GM18907 (cell line): Measurements from ENCODE around the gene KLHL36.
"Not testable (repeated sequence)": the region's sequence is repeated elsewhere in the genome, so short reads cannot be mapped to it uniquely, and the experiment has no call there.

Source experiments
- ATAC-seq: cut with Tn5 transposase; IDR thresholded peaks from one replicate; pipeline ENCODE4 v1.9.1; 2021; ENCODE audit warnings: mild to moderate bottlenecking, moderate library complexity; ENCODE audit not compliant: unreplicated experiment

KLHL36 gene

GRCh38 chr16:84690088-84690819, 41.9 kb downstream of the KLHL36 start:
- ATAC-seq, result no peak

- ATAC-seq, result no peak
These were observed 44.3 kb downstream of the KLHL36 start for GRCh38 chr16:84692451-84693214.

- ATAC-seq, result not testable (repeated sequence)
These were observed 45.6 kb downstream of the KLHL36 start for GRCh38 chr16:84693869-84694268.

- ATAC-seq, result no peak
These were observed 46.7 kb downstream of the KLHL36 start for GRCh38 chr16:84694980-84695379.

- no peak for ATAC-seq
These were observed 50.9 kb downstream of the KLHL36 start for GRCh38 chr16:84699147-84699711.

GRCh38 chr16:84699712-84700445, 51.6 kb downstream of the KLHL36 start, which contains the start of gene USP10:
Gene USP10, plus strand, starts transcription at chr16:84700000. Its CDS starts 91 bp downstream, at chr16:84700091.
- ATAC-seq, result peak; percentile 75

GRCh38 chr16:84700446-84701300, 52.4 kb downstream of the KLHL36 start:
- ATAC-seq, result peak; percentile 31

- no peak for ATAC-seq
These were observed 55.4 kb downstream of the KLHL36 start for GRCh38 chr16:84703681-84704080.

- ATAC-seq, result no peak
These were observed 55.9 kb downstream of the KLHL36 start for GRCh38 chr16:84704253-84704652.

GRCh38 chr16:84706856-84707255, 58.5 kb downstream of the KLHL36 start:
- no peak for ATAC-seq

- ATAC-seq, result no peak
These were observed 61.3 kb downstream of the KLHL36 start for GRCh38 chr16:84709609-84710008.

- ATAC-seq, result no peak
These were observed 62.4 kb downstream of the KLHL36 start for GRCh38 chr16:84710686-84711085.
